Fibroblast of peridontal ligament (primary cell): ENCODE data around the gene ELL.
A peak's percentile ranks its signal among the peaks of the same experiment; 100 is the strongest.
"Not testable (repeated sequence)": the region's sequence is repeated elsewhere in the genome, so short reads cannot be mapped to it uniquely, and the experiment has no call there.

Source experiments
- DNase-seq: peaks from one replicate; pipeline ENCODE4 v3.0.0-alpha.2; 2010; ENCODE audit errors: extremely low read depth

ELL gene

DNA sequence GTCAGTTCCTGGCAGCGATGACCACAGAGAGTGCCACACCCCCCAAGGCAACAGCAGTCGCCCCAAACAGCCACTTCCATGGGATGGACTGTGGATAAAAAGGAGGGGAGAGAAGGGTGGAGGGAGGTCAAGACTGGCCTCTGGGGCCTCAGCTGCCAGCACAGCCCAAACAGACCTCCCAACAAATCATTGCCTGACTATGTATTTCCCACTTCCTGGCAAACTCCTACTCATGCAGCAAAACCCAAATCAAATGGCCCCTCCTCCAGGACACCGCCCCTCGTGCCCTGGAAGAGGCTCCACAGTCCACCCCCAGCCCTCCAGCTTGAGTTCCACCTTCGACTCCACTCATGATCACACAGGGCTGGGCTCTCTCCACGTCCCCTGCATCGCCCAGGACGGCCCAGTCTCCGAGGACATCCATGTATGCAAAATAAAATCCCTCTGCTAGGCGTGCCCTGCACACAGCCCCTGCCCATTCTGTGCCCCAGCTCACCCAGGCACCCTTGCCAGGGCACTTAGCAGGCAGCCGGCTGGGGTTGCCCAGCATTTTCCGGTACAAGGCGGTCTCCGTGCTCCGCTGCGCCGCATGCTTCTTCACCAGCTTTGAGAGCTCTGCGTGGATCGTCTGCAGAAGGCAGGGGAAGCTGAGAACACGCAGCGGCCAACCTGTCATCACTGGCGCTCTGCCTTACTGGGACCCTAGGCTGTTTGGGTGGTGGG is 10.5 kb upstream of the ELL start:
- no peak for DNase-seq

DNA sequence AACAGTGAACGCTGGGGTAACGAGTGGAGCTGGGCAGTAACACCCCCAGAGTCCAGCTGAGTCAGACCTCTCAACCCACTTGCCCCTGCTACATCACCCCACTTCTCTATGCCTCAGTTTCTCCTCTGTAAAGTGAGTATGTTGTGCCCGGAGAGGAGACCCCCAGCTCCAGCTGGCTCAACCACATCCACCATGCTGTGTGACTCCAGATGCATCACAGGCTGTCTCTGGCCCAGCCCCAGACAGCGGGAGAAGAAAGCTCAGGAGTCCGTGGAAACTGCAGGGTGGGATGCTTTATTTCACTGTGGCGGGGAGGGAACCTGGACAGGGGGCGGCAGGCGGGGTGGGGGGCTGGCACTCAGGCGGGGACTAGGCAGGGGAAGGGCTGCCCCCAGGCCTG is 9.6 kb upstream of the ELL start:
- no peak for DNase-seq

DNA sequence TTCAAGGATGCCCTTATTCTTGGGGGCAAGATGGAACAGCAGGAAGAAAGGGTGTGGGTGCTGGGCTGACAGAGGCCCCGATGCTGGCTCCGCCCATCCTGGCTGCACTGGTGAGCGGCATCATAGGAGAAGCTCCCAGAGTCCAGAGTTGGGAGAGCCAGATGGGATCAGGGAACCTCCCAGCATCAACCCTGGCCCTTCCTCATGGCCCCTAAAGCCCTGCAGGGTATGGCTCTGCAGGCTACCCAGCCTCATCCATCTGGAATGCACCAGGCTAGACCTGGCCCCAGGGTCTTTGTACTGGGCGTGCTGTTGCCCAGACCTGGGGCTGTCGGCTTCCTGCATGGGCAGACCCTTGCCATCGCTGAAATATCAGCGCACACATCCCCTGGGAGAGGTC is 7.9 kb upstream of the ELL start:
- no peak for DNase-seq

DNA sequence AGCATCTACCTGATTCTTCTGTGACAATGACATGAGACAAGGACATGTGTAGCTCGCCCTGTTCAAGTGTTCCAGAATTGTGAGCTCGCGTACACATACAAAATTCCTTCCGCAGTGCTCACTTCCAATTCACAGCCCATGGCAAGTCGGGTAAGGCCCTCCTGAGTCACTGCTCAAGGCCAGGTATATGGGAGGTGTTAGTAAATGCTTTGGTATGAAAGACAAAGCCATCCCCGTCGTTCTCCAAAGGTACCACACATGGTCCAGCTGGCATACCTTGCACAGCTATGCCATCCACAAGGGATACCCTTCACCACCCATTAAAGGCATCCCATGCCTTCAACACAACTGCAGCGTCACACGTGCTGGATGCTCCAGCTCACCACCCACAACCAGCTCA is 4.4 kb upstream of the ELL start:
- DNase-seq = no peak

DNA sequence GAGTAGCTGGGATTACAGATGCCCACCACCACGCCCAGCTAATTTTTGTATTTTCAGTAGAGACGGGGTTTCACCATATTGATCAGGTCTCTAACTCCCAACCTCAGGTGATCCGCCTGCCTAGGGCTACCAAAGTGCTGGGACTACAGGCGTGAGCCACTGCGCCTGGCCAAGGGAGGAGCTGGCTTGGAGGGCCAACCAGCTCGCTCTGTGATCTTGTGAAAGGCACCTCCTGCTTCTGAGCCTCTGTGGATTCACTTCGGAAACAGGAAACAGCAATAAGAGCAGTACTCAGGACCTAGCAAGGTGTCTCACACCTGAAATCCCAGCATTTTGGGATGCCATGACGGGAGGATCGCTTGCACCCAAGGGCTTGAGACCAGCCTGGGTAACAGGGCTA is 2.0 kb upstream of the ELL start:
- DNase-seq = no peak

DNA sequence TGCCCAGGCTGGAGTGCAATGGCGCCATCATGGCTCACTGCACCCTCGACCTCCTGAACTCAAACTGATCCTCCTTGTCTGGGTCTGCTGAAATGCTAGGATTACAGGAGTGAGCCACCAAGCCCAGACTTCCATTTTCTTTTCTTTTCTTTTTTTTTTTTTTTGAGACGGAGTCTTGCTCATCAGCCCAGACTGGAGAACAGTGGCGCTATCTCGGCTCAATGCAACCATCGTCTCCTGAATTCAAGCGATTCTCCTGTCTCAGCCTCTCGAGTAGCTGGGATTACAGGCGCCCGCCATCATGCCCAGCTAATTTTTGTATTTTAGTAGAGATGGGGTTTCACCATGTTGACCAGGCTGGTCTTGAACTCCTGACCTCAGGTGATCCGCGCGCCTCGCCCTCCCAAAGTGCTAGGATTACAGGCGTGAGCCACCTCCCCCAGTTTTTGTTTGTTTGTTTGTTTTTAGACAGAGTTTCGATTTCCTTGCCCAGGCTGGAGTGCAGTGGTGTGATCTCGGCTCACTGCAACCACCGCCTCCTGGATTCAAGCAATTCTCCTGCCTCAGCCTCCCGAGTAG is 1.1 kb upstream of the ELL start:
- not testable (repeated sequence) for DNase-seq

DNA sequence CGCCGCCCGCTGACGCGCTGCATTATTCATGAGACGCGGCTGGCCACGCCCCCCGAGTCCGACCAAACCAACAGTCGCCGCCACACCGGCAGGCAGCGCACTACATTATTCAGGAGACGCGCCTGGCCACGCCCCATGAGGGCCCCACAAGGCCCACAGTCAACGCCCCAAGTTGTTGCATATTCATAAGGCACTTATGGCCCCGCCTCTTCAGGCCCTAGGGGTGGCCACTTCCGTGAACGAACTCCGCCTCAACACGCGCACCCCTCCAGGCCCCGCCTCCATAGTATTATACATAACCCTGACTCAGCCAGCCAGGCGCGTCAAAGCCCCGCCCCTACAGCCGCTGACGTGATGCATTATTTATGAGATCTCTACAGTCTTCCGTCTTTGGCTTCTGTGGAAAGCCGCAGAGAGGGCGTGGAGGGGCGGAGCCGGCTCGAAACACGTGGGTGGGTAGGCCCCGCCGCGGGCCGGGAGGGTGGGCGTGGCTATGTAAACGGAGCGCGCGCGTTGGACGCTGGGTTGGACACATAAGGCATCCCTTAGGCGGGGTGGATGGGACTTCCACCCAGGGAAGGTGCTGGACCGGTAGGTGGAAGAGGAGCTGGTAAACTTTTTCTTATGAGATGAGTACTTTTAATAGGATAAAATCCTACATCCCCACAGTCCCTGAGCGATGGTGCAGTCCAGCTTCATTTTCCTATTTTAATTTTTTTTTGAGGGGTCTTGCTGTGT is 423 bp upstream of the ELL start:
- peak; percentile 100 for DNase-seq

DNA sequence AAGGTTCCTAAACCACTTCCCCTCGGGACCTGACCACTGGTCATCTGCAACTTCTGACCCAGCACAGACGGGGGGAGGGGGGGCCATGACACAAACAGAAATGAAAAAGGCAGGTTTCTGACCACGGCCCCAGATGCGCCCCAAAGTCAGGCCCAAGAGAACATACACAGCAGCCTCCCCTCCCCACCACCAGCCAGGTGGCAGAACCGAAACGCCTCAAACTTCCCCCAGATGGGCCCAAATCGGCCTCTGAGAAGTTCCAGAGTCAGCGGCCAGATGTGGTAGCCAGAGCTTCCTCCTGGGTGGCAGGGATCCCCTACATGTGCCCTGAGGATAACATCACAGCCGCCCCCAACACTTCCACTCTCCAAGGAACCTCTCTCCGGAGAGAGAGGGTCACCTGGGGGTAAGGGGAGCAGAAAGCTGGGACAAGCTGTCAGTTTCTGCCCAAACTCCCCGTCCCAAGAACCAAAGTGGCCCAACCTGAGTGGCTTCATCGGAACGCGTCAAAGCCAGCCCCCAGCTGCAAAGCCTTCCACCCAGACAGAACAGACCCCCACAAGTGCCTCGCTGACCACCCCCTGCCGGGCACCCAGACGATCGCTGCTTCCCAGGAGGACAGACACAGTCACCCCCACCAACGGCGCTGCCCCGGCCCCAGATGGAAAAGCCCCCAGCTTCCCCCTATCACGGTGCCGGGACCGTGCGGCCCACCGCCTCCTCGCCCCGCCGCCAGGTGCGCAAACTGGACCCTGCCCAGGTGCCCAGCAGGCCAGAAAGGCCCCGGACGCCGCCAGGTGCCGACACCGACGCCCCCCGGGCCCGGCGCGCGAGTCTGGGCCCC is 800 bp downstream of the ELL start:
- no peak for DNase-seq

DNA sequence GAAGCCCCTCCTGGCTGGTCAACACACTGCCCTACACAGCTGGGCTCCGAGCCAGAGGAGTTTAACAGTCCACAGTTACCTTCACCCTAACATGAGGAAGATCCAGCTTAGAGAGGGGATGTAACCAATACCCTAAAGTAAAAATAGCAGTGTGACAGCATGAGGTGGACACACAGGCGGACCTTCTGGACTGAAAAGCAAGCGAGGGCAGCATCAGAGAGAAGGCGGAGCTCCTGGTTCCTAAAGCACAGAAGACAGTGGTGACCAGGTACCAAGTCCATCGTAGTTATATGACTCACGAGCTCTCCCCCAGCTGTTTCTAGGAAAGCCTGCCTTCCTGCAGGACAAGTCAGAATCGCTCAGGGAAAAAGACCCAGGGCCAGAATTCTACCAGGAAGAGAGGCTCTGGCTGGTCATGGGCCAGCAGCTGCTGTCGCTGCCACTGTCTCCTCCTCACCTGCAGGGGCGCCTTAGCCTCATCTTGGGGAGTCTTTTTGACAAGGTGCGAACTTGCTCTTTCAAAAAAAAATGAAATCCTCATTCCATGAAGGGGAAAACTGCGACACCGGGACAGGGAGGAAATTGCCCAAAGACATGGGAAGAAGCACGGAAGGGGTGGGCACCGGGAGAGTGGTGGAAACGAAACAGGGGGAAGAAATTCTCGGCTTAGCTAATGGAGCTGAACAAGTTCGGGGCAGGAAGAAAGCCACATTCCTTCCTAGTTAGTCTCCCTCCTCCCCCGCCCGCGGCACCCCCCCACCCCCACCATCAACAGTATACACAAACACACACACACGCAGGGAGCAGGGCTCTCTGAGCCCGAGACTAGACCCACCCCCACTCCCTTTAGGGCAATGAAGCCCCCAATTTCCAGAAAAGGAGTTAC is 1.7 kb downstream of the ELL start:
- peak; percentile 74 for DNase-seq

DNA sequence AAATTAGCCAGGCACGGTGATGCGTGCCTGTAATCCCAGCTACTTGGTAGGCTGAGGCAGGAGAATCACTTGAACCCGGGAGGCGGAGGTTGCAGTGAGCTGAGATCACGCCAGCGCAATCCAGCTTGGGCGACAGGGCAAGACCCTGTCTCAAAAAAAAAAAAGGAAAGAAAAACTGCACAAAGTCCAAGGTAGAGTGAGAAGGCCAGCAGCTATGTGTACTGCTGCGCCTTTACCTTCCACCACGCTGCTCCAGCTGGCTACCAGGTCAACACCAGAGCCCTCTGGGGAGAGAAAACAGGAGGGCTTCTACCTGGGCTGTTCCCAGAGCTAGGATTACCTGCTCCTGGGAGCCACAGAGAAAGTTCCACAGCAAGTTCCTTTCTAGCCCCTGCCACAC is 3.2 kb downstream of the ELL start:
- DNase-seq = no peak

DNA sequence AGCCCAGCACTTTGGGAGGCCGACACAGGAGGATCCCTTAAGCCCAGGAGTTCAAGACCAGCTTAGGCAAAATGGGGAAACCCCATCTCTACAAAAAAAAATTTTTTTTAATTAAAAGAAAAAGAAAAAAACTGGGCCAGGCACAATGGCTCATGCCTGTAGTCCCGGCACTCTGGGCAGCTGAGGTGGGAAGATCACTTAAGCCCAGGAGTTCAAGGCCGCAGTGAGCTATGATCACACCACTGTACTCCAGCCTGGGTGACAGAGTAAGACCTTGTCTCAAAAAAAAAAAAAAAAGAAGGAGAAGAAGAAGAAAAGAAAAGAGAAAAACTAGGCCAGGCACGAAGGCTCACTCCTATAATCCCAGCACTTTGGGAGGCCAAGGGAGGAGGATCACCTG is 4.3 kb downstream of the ELL start:
- DNase-seq = no peak

DNA sequence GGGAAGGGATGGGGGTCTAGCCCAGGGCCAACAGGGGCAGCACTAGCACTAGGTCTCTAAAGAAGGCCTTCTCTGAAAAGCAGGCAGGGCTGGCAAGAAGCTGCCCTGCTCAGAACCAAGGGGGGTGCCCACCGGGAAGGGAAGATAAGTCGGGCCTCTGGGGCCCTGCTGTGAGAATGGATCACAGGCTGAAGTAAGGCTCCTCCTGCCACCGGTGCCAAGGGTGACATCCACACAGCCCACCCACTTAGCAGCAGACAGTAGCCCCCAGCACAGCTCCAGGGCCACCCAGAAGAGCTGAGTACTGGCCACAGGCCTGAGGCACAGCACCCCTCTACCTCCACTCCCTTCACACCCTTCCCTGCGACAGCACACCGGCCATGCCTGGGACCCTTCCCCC is 5.9 kb downstream of the ELL start:
- no peak for DNase-seq

DNA sequence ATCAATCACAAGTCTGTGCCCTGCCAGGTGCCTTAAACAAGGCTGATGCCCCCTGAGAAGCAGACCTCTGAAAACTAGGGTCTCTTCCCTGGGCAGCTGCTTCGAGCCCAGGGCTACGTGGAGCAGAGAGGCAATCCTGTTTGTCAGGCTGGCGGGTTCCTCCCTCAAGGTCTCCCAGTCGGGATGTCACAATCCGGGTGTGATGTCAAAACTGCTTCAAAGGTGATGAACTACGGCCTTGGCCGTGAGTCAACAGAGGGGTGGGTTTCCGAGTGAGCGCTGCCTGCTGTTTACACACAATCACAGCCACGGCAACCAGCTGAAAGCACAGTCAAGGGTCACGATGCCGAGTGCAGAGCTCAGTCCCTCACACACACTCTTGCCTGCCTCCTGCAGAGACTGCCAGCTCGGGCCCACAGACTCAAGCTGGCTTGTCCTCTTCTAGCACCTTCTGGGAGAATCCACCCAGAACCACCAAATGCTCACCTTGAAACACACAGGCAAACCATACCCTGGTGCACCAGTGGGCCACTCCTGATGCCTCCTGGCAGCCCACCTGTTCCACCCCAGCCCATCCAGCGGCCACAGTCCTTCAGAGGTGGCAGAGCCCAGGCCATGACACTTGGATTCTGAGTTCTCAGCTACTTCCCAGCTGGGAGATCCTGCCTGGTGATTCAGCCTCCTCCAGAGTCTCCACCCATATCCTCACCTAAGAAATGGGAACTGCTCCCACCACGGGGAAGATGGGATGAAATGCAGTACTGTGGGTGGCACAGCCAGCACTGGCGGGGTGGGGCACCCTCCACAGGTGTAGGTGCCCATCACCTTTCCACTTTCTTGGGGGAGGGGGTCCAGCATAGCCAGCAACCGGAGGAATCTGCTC is 6.8 kb downstream of the ELL start:
- DNase-seq = no peak

DNA sequence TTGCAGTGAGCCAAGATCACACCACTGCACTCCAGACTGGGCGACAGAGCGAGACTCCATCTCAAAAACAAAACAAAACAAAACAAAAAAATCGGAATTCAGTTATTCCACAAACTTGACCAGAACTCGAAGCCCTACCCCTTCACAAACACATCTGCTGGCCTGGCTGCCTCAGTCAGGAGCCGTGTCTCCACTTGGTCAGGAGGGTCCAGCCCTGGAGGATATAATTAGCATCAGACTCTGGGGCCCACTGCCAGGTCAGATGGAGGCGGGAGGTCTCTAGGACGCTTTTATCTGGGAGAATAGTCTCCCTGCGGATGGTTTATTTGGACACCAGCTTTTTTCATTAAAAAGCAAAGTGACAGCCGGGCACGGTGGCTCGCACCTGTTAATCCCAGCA is 8.0 kb downstream of the ELL start:
- DNase-seq = no peak

DNA sequence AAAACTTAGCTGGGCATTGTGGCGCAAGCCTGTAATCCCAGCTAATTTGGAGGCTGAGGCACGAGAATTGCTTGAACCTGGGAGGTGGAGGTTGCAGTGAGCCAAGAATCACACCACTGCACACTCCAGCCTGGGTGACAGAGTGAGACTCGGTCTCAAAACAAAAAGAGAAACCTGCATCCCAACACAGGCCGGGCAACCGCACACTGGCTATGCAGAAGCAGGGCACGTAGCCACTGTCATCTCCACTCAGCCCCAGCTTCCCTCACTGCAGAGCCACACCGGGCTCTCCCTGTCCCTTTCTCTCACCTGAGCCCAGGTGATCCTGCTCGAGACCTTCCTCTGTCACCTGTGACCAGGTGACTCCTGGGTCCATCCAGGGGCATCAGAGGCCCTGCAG is 11.7 kb downstream of the ELL start:
- no peak for DNase-seq

DNA sequence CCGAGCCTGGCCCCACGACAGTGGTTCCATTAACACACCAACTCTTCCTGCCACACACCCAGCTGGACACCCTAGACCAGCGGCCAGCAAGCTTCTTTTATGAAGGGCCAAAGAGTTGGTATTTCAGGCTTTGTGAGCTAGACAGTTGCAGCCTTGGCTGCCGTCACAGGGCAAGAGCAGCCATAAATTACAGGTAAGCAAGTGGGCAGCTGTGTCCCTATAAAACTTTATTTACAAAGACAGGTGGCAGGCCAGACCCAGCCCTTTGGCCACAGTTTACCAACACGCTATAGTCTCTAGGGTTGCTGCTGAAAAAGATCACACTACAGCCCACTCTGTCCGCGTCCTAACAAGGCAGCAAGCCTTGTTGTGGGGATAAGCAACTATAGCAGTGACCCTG is 13.3 kb downstream of the ELL start:
- DNase-seq = no peak

DNA sequence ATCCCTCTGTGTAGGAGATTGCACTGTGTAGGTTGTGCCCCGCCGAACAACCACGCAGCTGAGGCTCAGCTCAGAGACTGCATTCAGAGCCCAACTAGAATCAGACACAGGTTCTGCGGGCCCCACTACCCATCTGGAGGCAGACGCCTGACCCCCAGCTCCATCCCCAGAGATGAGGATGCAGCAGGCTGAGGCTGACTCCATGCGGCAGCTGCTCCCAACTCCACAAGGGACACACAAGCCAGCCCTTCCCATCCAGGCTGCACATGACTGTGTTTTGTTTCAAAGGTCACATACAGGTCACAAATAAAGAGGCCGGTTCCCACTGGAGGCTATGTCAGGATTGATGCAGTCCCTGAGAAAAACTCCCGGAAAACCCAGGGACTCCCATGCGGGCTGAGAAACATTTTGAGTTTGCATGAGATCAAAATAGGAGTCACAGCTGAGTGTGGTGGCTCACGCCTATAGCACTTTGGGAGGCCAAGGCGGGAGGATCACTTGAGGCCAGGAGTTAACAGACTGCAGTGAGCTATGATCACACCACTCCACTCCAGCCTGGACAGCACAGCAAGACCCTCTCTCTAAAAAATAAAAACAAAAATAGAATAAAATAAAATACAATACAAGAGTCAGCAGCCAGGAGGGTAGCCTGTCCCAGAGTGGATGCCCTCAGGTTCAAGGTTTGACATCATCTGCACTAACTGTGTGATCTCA is 14.0 kb downstream of the ELL start:
- peak; percentile 54 for DNase-seq

DNA sequence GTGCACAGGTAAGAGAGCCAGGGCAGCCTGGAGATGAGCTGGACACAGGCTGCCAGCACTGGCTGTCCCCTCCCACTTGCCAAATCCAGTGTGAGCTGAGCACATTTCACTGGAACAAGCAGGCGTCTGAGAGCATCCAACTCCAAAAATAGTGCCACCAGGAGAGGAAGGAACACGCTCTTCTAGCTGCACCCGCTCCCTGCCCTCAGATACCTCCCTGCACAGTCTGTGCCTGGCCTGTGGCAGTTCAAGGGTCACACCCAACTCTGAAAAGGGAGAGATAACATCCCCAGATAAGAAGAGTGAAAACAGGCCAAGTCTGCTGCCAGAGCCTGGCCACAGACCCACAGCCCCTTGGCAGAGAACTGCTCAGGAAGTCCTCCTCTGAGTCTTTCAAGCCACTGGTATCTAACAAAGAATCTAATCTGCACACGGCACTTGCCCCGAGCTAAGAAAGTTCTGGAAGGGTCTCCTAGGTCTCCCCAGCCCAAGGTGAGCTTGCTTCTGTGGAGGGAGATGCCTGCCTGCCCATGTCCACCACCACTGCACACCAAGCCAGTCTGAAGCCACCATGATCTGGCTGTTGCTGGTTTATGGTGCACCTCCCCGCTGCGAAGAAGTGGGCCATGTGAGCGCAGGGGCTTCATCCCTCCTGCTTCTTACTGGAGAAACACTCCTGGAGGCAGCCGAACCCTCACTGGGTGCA is 14.7 kb downstream of the ELL start:
- no peak for DNase-seq
